Caco-2 (cell line): ENCODE results near the gene PYHIN1. TPM values are rescaled to one million over a fixed set of nuclear protein-coding genes. Genes with fewer than 3 reads are reported as not detected.

Experiments
- BruUV-seq: library from RNA; stranded (reverse); fragments of 400-500 nt; replicated peaks from 2 replicates; lab custom pipeline; 2021; lab: Mats Ljungman, UMichigan
- CTCF ChIA-PET: fragments of 300-600 bp; sonication (Branson Sonifier 250); formaldehyde crosslinking; loops from one replicate; lab custom pipeline; 2022; ENCODE audit warnings: antibody characterized with exemption; lab: Charles Lee
- POLR2A ChIA-PET: fragments of 300-600 bp; sonication (Branson Sonifier 250); formaldehyde crosslinking; loops from one replicate; lab custom pipeline; 2022; ENCODE audit warnings: antibody characterized with exemption; lab: Charles Lee
- DNase-seq, 2 experiments: peaks; one replicate each; pipeline versions ENCODE4 v3.0.0 to v3.0.0-alpha.2; 2020 to 2022
- H3K27me3 ChIP-seq: replicated peaks from 2 replicates; pipeline ENCODE4 v1.6.0; 2011; ENCODE audit warnings: low read length; ENCODE audit not compliant: control insufficient read depth, insufficient read depth
- H3K36me3 ChIP-seq: 2 replicates; pipeline ENCODE4 v1.5.1; 2011; ENCODE audit warnings: low read length; ENCODE audit not compliant: control insufficient read depth, insufficient read depth
- H3K4me1 ChIP-seq: fragments of 250-450 bp; sonication (Bioruptor Pico); 2 replicates; pipeline ENCODE4 v1.5.1; 2020; ENCODE audit warnings: mild to moderate bottlenecking
- H3K4me3 ChIP-seq: 2 replicates; pipeline ENCODE4 v1.5.1; 2011; ENCODE audit warnings: low read depth, mild to moderate bottlenecking, control low read depth, low read length
- H3K9me3 ChIP-seq: fragments of 250-450 bp; sonication (Bioruptor Pico); 2 replicates; pipeline ENCODE4 v1.5.1; 2020; ENCODE audit warnings: mild to moderate bottlenecking, moderate library complexity
- H3K27ac Mint-ChIP-seq: one replicate; pipeline ENCODE4 v1.8.0; 2022; ENCODE audit warnings: mixed read lengths; ENCODE audit not compliant: unreplicated experiment
- H3K27me3 Mint-ChIP-seq: one replicate; pipeline ENCODE4 v1.8.0; 2022; ENCODE audit warnings: mixed read lengths; ENCODE audit not compliant: insufficient read depth, unreplicated experiment
- H3K36me3 Mint-ChIP-seq: one replicate; pipeline ENCODE4 v1.8.0; 2022; ENCODE audit warnings: mild to moderate bottlenecking, mixed read lengths; ENCODE audit not compliant: insufficient read depth, unreplicated experiment
- H3K4me1 Mint-ChIP-seq: one replicate; pipeline ENCODE4 v1.8.0; 2022; ENCODE audit warnings: low read depth, mixed read lengths; ENCODE audit not compliant: unreplicated experiment
- H3K4me3 Mint-ChIP-seq: one replicate; pipeline ENCODE4 v1.8.0; 2022; ENCODE audit warnings: mild to moderate bottlenecking, moderate library complexity, mixed read lengths; ENCODE audit not compliant: unreplicated experiment
- H3K9me3 Mint-ChIP-seq: one replicate; pipeline ENCODE4 v1.8.0; 2022; ENCODE audit warnings: mixed read lengths; ENCODE audit not compliant: unreplicated experiment
- CTCF ChIP-seq, 2 experiments: fragments of 200-600 bp in 1 of 2; IDR thresholded peaks; 1 replicate in 1 of 2; 2 replicates in 1 of 2; pipeline versions ENCODE4 v1.5.1 to v1.8.0; 2011 to 2022; ENCODE audit warnings: antibody characterized with exemption in 1 of 2, control low read depth in 1 of 2, inconsistent platforms in 1 of 2, low read depth in 1 of 2, low read length in 1 of 2, mild to moderate bottlenecking in 1 of 2, moderate library complexity in 1 of 2; ENCODE audit not compliant: insufficient read depth in 1 of 2, severe bottlenecking in 1 of 2, unreplicated experiment in 1 of 2
- intact Hi-C: fragments of 100-400 bp; cut with micrococcal nuclease; formaldehyde crosslinking; loops from one replicate; pipeline ENCODE4 v1.10.0; 2022; ENCODE audit not compliant: unreplicated experiment
- total RNA-seq: library from RNA; stranded (reverse); gene quantifications from 2 replicates; pipeline ENCODE4 v1.2.3, GENCODE V29; 2022

PYHIN1 gene
- total RNA-seq, 1 experiment from 2014 or later = not detected

- Mint-ChIP-seq H3K27me3 (peaks cover 4% of the 10 kb centered on the region), H3K36me3 (no peaks in the 10 kb centered on the region), H3K4me3 (no peak overlapping the region), H3K9me3 (peaks cover 2% of the 10 kb centered on the region), H3K27ac (no peak overlapping the region), H3K4me1 (no peaks in the 10 kb centered on the region)
- intact Hi-C loops = no loop called here
- Histone ChIP-seq H3K36me3 (no peaks in the 10 kb centered on the region), H3K4me3 (no peak overlapping the region), H3K9me3 (no peaks in the 10 kb centered on the region), H3K27me3 (no peaks in the 10 kb centered on the region), H3K4me1 (no peaks in the 10 kb centered on the region)
- ChIA-PET POLR2A (no interaction called here), CTCF (no interaction called here)
- no peak for TF ChIP-seq CTCF (IDR thresholded peaks at IDR 0.05; ENCODE audit: insufficient read depth in 1 of 2, low read depth in 1 of 2, low read length in 1 of 2, severe bottlenecking in 1 of 2, unreplicated experiment in 1 of 2)
- no peak for DNase-seq
- no TSS peak for BruUV-seq
Measured at GRCh38 chr1:159000070-159000409, 68.7 kb downstream of the PYHIN1 start.

GRCh38 chr1:159000625-159001024 is 69.3 kb downstream of the PYHIN1 start:
- Mint-ChIP-seq H3K27ac (no peak overlapping the region), H3K9me3 (no peaks in the 10 kb centered on the region), H3K36me3 (no peaks in the 10 kb centered on the region), H3K27me3 (peaks cover 6% of the 10 kb centered on the region), H3K4me3 (no peak overlapping the region), H3K4me1 (no peaks in the 10 kb centered on the region)
- H3K36me3 ChIP-seq = no peaks in the 10 kb centered on the region
- no peaks in the 10 kb centered on the region for H3K27me3 ChIP-seq
- CTCF ChIA-PET = no interaction called here
- no peak for TF ChIP-seq CTCF (IDR thresholded peaks at IDR 0.05; ENCODE audit: insufficient read depth in 1 of 2, low read depth in 1 of 2, low read length in 1 of 2, severe bottlenecking in 1 of 2, unreplicated experiment in 1 of 2)
- no peaks in the 10 kb centered on the region for H3K4me1 ChIP-seq
- H3K9me3 ChIP-seq = no peaks in the 10 kb centered on the region
- intact Hi-C loops = no loop called here
- POLR2A ChIA-PET = no interaction called here
- no peak for DNase-seq
- no TSS peak for BruUV-seq
- no peak overlapping the region for H3K4me3 ChIP-seq

- Histone ChIP-seq H3K9me3 (no peaks in the 10 kb centered on the region), H3K4me1 (no peaks in the 10 kb centered on the region), H3K4me3 (no peak overlapping the region), H3K36me3 (no peaks in the 10 kb centered on the region), H3K27me3 (no peaks in the 10 kb centered on the region)
- no peaks in the 10 kb centered on the region for H3K9me3 Mint-ChIP-seq
- H3K36me3 Mint-ChIP-seq = no peaks in the 10 kb centered on the region
- no peak overlapping the region for H3K27ac Mint-ChIP-seq
- no peak overlapping the region for H3K4me3 Mint-ChIP-seq
- BruUV-seq = no TSS peak
- ChIA-PET POLR2A (no interaction called here), CTCF (no interaction called here)
- H3K27me3 Mint-ChIP-seq = peaks cover 3% of the 10 kb centered on the region
- intact Hi-C loops = no loop called here
- DNase-seq = no peak
- no peak for TF ChIP-seq CTCF (IDR thresholded peaks at IDR 0.05; ENCODE audit: insufficient read depth in 1 of 2, low read depth in 1 of 2, low read length in 1 of 2, severe bottlenecking in 1 of 2, unreplicated experiment in 1 of 2)
- H3K4me1 Mint-ChIP-seq = no peaks in the 10 kb centered on the region
Measured at GRCh38 chr1:159005161-159005560, 73.8 kb downstream of the PYHIN1 start.
